ENCODE data around the gene AKAP9.

DNA sequence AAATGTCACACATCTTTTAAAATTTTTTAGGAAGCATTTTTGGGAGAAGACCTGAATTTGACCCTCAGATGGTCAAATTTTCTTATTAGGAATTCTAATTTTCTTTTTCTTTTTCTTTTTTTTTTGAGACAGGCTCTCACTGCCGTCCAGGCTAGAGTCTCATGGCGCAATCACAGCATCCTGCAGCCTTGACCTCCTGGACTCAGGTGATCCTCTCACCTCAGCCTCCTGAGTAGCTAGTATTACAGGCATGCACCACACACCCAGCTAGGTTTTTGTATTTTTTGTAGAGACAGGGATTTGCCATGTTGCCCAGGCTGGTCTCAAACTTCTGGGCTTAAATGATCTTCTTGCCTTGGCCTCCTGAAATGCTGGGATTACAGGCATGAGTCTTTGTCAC is 65.4 kb downstream of the AKAP9 start:
- TF ChIP-seq, protein P1, sequence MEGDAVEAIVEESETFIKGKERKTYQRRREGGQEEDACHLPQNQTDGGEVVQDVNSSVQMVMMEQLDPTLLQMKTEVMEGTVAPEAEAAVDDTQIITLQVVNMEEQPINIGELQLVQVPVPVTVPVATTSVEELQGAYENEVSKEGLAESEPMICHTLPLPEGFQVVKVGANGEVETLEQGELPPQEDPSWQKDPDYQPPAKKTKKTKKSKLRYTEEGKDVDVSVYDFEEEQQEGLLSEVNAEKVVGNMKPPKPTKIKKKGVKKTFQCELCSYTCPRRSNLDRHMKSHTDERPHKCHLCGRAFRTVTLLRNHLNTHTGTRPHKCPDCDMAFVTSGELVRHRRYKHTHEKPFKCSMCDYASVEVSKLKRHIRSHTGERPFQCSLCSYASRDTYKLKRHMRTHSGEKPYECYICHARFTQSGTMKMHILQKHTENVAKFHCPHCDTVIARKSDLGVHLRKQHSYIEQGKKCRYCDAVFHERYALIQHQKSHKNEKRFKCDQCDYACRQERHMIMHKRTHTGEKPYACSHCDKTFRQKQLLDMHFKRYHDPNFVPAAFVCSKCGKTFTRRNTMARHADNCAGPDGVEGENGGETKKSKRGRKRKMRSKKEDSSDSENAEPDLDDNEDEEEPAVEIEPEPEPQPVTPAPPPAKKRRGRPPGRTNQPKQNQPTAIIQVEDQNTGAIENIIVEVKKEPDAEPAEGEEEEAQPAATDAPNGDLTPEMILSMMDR (IDR thresholded peaks at IDR 0.05; ENCODE audit: low read depth, low read length, poor library complexity, severe bottlenecking) = no peak
- no peak for TF ChIP-seq EZH2phosphoT487 (IDR thresholded peaks at IDR 0.05; ENCODE audit: borderline replicate concordance, low read length)
